Cardiac fibroblast (primary cell): ENCODE results near the gene REG1A.

ENCODE experiments used
- DNase-seq, 2 donors: peaks; one replicate each; pipeline versions ENCODE4 v3.0.0 to v3.0.0-alpha.2; 2010; ENCODE audit warnings: low read depth in 2 of 2
- H3K4me3 ChIP-seq, 2 donors: replicated peaks in 1 of 2; 1 replicate in 1 of 2; 2 replicates in 1 of 2; pipeline ENCODE4 v1.5.1; 2011; ENCODE audit warnings: low read depth in 2 of 2, low read length in 2 of 2, mild to moderate bottlenecking in 2 of 2, moderate library complexity in 1 of 2
- CTCF ChIP-seq: IDR thresholded peaks from one replicate; pipeline ENCODE4 v1.5.1; 2011; ENCODE audit warnings: low read depth, mild to moderate bottlenecking, low read length, inconsistent platforms

The REG1A gene

GRCh38 chr2:79139423-79139822, 19.1 kb downstream of the REG1A start:
- no peak for DNase-seq
- no peak for TF ChIP-seq CTCF
- no peak overlapping the region for H3K4me3 ChIP-seq

- no peak overlapping the region for H3K4me3 ChIP-seq
- no peak for TF ChIP-seq CTCF
- no peak for DNase-seq
Measured at GRCh38 chr2:79155826-79156476, 35.7 kb downstream of the REG1A start.

- DNase-seq: no peak
- H3K4me3 ChIP-seq: no peak overlapping the region
- no peak for TF ChIP-seq CTCF
Measured at GRCh38 chr2:79159030-79159429, 38.7 kb downstream of the REG1A start.

GRCh38 chr2:79159653-79160052, 39.4 kb downstream of the REG1A start, which contains the start of gene REG3A:
TSS of gene REG3A (minus strand) at chr2:79159753. CDS start at chr2:79159405, 348 bp downstream.
- no peak within 1 kb of the TSS for H3K4me3 ChIP-seq
- TF ChIP-seq CTCF: no peak
- DNase-seq: no peak

GRCh38 chr2:79162132-79162531, 41.8 kb downstream of the REG1A start:
- H3K4me3 ChIP-seq: no peak overlapping the region
- no peak for TF ChIP-seq CTCF
- DNase-seq: no peak

GRCh38 chr2:79162801-79163200, 42.5 kb downstream of the REG1A start:
- no peak for DNase-seq
- no peak overlapping the region for H3K4me3 ChIP-seq
- no peak for TF ChIP-seq CTCF

- no peak overlapping the region for H3K4me3 ChIP-seq
- DNase-seq: no peak
- TF ChIP-seq CTCF: no peak
Measured at GRCh38 chr2:79171348-79171958, 51.2 kb downstream of the REG1A start.
